Inflammatory macrophage (primary cell): Measurements from ENCODE around the gene INAFM2.
A peak's percentile ranks its signal among the peaks of the same experiment; 100 is the strongest.

ENCODE experiments used
- DNase-seq, 2 donors: peaks; one replicate each; pipeline ENCODE4 v3.0.0-alpha.2; 2020 to 2022

INAFM2 gene

DNA sequence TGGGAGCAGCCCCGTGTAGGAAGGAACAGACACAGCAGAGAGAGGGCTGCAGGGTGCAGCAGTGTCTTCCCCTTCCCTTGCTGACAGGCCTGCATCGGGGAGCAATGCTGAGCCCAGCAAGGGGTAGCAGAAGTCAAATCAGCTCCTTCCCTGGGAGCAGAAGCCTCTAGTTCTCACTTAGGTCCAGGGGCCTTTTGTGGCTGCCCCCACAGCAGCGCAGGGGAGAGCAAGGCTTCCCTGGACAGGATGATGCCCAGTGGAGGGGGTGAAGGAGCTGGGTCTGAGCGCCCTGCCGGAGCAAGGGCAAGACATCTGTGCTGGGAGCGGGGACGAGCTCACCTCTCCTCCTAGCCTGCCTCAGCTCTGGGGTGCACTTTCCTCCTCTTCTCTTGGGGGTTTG, 16.6 kb upstream of the INAFM2 start:
- peak in 1 of 2 donors; percentile 44 for DNase-seq

DNA sequence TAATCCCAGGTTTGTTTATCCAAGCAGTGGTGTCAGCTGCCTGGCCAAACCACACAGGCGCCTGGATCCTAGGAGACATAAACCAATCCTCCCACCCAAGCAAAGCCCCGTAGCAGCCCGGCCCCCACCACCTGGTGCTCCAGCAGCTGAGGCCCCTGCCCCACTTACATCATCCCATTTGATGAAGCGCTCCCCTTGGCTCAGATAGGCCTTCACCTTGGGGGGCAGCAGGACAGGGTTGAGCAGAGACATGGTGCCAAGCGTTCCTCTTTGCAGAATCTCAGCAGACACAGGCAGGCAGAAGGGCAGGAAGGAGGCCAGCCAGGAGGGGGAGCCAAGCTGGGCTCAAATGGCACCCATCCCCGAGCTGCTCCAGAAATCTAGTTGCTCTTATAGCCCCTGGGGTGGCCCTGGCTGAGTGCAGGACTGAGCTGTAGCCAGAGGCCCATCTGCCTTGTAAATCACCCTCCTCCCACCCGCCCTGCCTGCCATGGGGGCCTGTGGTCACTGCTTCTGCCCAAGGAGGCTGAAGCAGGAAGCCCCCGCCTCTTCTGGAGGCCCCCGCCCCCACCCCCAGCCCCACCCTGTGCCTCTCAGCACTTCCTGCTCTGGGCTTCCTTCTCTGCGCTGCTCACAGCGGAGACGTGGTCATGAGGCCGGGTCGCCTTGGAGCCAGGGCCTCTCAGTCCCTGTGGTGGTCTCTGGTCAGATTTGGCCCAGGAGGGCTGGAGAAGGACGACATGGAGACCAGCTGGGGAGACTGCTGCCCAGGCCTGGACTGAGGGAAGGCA, 15.9 kb upstream of the INAFM2 start, which contains the start of gene PLCB2:
Gene PLCB2 (minus strand): TSS at position 515 of the 791 bp plus-strand sequence. CDS start 263 bp downstream, at position 252.
- DNase-seq: peak; percentile 77 to 90

DNA sequence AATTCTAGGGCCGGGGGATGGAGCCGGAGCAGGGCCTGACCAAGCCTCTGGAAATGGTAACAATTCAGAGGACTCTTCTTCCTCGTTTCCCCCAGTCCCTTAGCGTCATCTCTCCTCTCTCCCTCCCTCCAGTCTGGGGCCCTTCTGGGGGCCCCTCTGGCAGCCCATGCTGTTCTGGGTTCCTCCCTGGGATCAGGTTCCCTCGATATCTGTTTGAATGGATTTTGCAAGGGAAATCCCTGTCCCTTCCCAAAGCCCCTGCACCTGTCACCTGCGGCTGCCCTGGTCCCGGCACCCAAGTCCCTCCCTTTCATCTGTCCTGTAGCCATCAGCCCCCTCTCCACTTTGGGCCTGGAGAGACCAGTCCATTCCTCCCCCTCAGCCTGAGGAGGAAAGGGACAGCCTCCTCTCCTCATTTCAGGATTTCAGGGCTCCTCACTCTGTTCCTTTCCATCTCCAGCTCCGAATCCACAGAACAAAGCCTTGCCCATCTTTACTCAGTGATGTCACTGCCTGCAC, 14.1 kb upstream of the INAFM2 start:
- DNase-seq: no peak

DNA sequence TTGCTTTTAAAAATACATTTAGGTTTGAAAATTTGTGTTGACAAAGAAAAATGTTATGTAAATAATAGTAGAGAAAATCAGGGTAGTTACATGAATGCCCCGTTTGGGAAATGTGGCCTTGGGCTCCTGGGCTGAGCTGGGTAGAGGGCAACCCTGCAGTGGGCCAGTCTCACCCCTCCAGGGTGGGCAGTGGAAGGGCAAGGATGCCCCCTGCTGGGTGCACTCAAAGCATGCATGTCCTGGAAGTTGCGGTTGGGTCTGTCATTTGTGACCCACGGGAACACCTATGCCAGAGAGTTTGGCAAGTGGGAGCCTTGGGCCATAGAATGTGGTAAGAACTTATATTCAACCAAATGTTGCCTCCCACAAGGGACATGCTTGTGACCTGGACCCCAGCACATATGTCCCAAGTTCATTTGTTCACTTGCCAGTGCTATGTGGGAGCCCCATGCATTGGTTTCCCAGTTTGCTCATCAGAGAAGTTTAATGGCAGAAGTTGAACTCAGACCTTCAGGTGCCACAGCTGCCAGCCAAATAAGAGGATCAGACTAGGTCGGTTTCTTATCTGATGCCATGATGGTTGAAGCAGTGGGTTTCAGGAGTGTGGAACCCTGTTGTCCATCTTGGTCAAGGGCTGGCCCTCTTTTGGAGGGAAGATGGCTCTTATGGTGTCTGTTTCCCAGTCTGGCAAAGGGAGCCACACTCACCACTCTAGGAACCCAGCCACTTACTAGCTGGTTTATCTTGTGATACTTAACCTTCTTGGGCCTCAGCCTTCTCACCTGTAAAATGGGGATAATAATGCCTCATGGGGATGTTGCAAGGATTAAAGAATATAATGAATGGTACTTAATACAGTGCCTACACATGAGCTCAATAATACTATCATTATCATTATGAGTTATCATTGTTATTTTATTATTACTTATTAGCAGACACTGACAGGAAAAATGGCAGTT, 13.2 kb upstream of the INAFM2 start:
- DNase-seq: peak; percentile 60 to 78

DNA sequence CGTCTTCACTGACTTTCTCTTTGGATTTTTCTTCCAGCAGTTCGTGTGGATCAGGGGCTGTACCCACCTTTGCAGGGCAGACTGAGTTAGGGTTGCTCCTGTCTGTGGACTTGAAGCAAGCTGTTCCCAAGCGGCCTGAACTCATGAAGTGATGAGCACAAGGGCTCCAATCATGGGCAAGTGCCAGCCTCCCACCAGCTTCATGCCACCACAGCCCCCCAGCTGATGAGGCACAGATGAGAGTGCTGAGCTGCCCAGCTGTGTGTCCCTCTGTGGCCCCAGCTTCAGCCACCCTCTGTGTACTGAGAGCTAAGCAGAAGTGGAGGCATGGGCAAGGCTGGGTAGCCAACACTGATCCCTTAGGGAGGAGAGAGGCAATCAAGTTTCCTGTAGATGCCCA, 12.5 kb upstream of the INAFM2 start:
- DNase-seq: no peak

DNA sequence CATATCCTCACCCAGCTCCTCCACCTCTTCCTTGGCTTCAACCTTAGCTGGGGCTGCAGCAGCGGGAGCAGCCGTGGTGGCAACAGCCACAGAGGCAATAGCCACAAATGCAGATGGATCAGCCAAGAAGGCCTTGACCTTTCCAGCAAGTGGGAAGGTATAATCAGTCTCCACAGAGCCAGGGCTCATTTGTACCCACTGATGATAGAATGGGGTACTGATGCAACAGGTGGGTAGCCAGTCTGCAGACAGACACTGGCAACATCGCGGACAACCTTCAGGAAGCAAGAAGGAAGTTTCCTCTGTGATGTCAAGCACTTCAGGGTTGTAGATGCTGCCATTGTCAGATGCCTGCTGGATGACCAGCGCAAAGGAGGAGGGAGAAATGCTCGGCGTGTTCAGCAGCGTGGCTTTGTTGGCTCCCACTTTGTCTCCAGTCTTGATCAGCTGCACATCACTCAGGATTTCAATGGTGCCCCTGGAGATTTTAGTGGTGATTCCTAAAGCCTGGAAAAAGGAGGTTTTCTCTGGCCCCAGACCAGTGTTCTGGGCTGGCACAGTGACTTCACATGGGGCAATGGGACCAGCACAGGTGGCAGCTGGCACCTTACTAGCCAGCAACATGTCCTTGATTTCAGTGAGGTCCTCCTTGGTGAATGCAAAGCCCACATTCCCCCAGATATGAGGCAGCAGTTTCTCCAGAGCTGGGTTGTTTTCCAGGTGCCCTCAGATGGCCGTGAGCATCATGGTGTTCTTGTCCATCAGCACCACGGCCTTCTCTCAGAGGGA, 10.9 kb upstream of the INAFM2 start:
- no peak for DNase-seq

DNA sequence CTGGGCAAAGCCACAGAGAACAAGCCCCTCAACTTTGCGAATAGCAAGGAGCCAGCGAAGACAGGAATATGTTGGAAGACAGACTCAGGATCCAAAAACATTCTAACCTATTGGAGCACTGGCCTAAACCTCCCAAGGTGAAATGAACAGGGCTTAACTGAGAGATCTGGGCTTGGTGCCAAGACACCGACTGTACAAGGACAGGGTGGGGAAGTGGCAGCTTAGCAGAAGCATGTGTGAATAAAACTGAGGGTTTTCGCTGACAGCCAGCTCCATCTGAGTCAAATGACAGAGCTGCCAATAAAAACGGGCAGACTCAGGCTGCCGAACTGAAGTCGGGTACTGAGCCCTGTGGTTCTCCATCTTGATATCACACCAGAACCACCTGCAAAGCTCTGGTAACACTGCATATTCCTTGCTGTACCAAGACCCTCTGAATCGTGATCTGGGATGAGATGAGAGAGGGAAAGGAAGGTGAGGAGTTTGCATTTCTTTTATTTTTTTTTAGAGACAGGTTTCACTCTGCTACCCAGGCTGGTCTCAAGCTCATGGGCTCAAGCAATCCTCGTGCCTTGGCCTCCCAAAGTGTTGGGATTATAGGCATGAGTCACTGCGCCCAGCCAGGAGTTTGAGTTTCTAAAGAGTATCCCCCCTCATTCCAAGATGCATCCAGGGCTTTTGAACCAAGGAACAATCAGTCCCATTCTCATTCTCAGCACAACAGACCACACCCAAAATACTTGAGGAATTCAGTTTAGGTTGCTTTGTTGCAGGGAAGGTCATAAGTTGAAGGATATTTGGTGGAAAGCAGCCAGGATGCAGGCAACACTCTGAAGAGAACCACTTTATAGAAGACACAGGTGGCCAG, 9.7 kb upstream of the INAFM2 start:
- peak; percentile 64 to 72 for DNase-seq

DNA sequence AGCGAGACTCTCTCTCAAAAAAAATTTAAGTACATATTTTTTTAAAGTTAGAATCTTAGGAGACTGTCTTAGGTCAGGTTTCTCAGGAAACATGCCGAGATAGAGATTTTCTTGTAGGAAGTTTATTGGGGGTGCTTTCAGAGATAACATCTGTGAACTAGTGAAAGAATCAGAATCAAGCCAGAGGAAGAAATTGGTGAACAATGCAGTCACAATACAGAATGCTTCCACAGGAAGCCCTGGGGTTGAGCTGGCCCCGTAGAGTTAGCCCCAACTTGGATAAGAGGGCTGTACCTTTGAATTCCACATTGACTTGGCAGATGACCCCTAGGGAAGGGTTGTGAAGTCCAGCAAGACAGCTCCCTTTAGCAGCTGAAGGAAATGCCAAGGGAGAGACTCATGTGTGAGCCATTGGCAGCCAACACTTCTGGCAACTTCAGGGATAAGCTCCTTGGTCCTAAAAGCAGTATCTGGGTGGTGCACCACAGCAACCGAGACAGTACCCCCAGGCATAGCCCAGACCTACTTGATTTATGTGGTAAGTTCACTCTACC, 8.7 kb upstream of the INAFM2 start:
- DNase-seq: no peak

DNA sequence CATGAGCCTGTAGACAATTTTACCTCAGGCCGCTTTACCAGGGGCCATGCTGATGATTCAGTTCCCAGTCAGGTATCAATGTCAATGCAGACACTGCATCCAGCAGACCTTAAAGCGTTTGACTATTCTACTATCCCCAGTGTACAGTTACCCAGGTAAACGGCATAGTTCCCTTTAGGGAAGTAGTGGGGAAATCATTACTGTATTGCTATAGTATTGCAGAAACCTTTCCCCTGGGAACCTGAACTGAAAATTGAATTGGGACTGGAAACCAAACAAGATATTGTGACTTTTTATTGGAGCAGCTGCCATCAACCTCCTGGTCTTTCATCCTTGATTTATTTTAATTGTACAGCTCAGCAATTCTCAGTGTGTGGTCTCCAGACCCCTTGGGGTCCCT, 6.6 kb upstream of the INAFM2 start:
- no peak for DNase-seq

DNA sequence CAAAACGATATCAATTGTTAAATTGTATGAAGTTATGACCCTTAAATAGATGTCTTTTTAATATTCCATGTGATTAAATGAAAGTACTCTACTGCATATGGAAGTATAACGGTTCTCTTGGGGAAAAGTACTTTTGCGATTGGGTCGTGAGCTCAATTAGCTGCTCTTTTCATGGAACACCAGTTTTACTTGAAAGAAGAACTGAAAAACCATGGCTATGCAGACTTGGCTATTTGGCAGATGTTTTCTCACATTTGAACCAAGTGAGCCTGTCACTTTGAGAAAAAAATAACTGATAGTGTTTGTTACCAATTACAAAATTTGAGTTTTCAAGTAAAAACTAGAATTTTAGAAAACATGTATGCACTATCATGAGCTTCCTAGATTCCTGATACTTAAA, 5.9 kb upstream of the INAFM2 start:
- no peak for DNase-seq

DNA sequence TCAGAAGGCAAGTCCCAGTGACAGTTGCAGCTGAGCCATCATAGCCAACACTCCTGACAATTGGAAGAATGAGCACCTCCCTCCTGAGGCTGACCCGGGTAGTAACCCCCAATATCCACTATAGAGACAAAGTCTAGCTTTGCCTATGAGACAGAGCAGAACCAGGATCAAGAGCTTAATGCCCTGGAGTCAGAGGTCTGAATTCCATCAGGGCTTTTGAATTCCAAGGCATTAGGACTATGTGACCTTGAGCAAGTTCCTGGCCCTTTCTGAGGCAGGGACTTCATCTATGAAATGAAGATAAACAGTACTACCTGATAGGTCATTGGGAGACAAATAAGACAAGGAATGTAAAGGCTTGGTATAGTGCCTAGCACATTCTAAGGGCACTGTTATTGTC, 3.1 kb upstream of the INAFM2 start:
- no peak for DNase-seq

DNA sequence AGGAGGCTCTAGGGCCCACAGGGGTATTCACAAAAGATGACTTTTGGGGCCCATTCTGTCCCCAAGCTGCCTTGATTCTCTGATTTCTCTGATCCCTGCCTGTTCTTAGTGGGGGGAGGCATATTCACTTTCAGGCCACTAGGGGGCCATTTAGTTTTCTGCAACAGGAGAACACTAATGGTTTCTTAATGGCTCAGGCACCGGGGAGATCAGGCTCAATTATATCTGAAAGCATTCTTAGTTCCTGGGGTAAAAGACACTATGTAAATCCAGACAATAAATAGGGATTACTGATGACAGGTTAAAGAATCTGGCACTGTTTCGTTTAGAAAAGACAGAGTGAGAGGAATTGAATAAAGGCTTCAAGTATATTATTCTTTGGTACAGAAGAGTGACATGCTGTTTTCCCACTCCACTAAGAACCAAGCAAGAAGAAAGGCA, 2.5 kb upstream of the INAFM2 start:
- DNase-seq: peak; percentile 78 to 80

DNA sequence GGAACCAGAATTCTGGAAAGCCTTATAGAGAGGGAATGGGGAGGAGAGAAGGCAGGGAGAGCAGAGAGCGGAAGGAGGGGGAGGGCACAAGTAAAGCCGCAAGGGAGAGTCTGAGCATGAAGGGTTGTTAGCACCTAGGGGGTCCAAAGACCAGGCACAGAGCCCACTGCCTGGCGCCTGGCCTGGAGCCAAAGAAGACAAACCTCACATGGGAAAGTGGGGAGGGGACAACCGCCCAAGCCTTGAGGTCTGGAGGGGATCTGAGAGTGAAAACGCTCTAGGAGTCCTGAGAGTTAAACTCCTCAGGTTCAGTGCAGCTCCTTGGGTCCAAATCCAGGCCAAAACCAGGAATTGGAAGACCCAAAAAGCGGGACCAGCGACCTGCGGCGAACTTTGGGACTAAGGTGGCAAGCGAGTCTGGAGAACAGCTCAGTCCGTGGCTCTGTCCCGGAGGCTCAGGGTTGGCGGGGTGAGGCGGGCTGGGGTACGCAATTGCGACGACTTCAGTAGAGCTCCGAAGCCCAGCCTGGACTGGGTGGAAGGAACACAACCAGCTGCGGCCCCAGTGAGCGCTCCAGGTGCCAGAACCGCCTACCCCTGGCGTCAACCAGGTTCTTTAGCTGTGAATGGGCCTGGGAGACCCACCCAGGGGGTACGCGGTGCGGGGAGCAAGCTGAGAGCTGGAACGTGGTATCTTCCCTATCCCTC, 807 bp upstream of the INAFM2 start:
- DNase-seq: no peak

DNA sequence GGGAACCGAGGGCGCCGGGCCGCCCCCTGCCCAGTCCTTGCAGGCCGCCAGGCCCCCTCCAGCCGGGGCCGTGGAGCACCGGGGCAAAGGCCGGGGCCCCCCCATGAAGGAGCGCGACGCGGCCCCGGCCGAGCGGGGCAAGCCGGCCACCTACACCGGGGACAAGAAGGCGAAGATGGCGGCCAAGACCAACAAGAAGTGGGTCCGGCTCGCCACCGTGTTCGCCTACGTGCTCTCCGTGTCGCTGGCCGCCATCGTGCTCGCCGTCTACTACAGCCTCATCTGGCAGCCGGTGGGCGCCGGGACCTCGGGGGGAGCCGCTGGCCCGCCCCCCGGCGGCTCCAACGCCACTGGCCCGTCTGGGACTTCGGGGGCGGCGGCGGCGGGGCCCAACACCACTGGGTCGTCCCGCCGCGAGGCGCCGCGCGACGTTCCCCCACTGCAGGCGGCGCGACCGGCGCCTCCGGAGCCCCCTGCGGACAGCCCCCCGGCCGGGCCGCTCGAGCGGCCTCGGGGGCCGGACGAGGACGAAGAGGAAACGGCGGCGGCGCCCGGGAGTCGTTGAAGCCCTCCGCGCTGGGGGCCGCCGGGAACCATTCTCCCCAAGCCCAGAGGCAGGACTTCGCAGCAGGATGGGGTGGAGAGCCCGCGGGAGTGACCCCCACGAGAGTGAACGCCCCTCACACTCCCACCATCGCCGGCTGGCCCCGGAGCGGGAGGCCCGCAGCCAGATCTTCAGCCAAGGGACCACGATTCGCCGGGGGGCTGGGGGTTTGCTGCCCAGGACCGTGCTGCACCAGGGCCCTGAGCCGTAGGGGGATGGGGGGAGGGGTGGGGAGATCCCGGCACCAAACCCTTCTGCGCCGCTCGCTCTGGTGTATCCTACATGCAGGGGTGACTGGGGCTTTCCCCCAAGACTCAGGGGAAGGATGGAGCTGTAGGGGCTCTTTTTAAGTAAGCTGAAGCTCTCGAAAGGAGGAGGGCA, 753 bp downstream of the INAFM2 start:
- peak in 1 of 2 donors; percentile 43 for DNase-seq

DNA sequence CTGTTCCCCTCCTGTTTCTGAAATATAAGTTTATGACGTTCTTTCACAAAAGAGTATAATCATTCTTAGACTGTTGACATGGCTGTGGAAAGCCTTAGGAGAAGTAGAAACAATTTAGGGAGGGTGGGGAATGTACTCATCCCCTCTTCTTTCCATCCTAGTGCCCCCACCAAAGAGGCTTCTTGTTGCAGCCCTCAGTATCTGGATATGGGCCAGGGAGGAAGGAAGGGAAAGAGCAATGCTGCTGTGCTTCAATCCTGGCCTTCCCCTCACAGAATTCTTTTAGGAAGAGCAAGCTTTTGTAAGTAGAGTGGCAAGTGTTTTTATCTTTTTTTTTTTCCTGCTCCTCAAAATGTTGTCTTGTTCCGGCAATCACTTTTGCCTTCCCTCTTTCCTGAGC, 1.7 kb downstream of the INAFM2 start:
- DNase-seq: no peak

DNA sequence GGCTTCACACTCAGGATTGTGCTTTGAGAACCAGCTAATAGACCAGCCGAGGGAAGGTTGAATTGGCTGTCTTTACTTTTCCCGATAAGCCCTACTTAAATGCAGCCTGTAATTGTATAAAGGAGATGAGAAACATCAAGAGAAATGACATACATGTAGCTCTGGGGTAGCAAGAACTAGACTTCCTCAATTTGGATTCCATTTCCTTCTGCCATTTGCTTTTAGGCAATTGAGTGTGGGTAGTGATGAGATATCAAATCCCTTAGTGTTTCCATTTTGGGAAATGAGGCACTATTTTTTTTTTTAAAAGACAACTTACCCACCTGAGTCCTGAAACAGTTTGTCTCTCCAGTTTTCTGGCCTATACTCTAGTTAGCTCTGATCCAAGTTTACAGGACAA, 2.2 kb downstream of the INAFM2 start:
- peak; percentile 64 to 66 for DNase-seq

DNA sequence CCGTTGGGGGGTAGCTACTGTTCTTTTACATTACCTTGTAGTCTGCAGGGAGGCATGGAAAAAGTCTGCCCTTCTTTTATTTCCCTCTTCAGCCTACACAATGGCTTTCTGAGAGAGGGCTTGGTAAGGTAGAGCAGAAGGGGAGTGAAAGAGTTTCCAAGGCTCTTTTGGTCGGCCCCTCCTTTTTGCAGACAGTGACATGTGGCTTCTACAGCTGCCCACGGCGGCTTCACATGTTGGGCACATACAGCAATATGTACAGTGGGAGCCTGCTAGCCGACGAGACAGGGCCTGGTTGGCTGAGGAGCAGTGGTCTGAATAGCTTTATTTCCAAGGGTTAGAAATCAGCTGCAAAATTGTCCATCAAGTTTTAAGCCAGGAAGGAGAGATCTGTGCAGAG, 4.0 kb downstream of the INAFM2 start:
- peak in 1 of 2 donors; percentile 10 for DNase-seq

DNA sequence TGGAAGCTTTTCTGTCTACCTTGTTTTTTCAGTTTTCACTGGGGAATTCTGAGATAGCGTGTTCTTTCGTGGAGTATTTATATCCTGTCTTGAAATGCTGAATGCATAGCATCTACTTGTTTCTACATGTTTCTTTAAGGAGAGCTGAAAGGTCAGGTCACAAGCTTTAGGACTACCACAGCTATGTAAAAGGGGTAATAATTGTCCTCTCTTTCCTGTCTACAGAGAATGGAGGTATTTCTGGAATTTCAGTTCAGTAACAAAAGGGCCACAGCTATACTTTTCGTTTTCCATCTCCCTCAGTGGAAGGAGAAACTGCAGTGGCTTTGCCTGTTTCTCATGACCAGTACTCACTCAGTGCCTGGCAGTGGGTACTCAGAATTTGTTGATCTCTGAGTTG, 4.7 kb downstream of the INAFM2 start:
- no peak for DNase-seq

DNA sequence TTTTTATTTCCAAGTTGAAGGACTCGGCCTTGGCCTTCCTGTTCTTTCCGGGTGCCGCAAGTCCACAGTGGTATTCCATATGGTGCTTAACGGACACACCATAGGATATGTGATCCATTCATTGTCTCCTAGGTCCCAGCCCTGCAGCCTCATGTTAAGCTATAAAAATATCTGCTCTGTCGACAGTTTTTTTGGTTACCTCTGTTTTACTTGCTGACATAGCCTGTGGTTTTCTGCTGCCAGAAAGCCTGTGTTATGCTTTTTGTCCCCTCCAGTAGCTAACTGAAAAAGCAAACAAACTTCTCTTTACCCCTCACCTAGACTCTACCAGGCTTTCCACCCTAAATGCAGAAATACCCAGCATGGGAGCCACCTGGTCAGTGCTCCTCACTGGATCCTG, 5.3 kb downstream of the INAFM2 start:
- DNase-seq: no peak
